ENCODE data around the gene SOCS7.
A peak's percentile ranks its signal among the peaks of the same experiment; 100 is the strongest.
"Not testable (repeated sequence)": the region's sequence is repeated elsewhere in the genome, so short reads cannot be mapped to it uniquely, and the experiment has no call there.

Gene SOCS7

DNA sequence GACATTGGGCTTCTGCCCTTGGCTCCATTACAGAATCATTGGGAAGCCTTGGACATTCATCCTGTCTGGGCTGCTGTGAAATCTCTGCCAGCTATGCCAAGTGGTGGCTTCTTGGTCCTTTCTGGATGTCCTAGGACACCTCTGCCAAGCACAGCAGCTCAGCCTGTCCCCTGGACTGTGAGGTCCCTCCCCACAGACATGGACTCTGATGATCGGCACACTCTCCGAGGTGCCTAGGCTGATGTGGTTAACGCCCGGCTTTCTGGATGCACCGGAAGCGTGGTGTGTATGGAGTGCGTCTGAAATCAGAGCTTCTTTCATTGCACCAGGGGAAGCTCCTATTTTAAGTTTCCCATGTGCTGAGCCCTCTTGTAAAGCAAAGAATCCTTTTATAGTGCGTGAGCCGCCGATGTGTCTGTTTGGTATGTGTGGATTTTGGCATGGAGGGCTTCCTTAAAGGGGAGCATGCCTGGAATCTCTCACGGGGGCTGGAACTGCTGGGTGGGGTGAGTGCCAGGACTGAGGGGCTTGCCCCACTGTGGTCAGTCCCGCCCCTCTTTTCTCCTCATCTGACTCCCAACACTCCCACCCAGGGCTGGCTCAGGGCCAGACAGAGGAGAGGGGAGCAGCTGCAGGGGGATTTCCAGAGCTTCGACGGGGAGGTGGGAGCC lies 69.7 kb downstream of the SOCS7 start:
- peak; percentile 26 for DNase-seq (ENCODE audit: low read depth)

DNA sequence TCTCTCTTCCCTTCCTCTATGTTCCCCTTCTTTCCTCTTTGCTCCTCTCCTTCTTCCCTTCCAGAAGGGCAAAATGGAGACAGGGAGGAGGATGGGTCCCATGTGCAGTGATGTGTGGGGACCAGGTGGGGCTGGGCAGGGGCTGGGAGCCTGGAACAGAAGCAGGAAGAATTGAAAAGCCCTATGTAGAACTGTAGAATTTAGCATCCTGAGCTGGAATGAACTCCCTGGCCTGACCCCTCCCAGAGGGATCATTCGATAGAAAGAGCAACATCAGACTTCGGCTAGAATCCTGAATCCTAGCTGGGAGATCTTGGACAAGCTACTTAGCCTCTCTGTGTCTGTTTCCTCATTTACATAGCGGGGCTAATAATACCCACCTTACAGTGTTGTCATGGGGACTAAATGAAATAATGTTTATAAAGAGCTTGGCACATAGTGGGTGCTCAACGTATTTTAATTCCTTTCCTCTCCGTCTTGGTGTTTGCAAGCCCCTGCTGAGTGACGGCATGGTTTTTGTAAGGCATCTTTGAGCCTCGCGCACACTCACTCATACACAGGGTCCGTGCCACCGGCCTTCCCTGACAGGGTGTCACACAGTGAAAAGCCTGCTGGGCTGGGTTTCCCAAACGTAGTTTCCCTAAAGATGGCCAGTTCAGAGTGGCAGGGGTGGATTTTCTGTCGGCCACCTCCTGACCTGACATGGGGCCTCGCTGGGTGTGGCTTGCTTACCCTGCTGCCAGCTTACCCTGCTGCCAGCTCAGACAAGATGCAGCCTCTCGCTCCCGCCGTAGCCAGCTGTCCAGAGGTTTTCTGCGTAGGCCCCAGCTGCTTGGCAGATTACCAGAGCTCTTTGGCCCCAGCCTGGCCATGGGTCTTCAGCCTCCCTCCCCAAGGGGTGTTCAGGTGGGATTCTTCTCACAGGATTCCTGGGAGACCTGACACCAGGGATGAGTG lies 70.5 kb downstream of the SOCS7 start:
- no peak for DNase-seq (ENCODE audit: low read depth)

DNA sequence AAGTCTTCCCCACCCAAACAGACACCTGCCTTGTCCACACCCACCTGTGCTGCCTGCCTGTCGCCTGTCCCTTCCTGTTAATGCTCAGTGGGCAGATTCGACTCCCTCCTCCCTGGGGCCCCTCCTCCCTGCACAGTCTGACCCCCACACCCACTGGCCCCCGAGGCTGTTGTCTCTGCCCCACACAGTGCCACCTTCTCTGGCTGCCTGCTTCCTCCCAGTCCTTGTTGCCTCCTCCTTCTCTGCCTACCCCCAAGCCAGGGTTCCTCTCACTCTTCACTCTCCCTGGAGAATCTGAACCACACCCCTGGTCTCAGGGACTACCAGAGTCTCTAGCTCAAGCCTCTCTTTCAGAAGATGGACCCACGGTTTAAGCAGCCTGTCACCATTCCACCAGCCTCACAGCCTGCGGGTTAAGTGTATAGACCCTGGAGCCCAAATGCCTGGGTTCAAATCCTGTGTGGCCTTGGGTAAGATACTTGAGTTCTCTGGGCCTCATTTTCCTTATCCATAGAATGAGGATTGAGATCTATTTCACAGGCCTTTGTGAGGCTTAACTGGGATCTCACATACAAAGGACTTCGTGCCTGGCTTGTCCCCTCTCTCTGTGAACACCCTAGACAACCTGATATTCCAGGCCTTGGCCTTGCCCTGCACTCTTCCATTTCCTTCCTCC lies 72.8 kb downstream of the SOCS7 start:
- DNase-seq (ENCODE audit: low read depth), result no peak

DNA sequence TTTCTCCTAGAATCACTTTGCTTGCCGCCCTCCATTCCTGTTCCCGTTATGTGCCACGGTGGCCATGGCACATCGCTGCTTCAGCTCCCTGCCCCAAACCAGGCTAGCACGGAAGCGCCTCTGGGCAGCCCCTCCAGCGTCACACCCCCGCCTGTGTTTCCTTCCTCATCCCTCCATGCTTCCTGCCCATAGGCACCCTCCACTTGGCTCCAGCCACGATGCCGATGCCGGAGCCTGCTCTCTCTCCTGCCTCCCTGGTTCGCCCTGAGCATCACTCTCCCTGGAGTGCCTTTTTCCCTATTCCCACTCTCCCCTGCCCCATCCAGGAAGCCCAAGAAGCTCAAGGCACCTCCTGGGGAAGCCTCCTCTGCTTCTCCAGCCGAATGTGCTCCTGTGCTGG lies 73.4 kb downstream of the SOCS7 start:
- DNase-seq (ENCODE audit: low read depth), result no peak

DNA sequence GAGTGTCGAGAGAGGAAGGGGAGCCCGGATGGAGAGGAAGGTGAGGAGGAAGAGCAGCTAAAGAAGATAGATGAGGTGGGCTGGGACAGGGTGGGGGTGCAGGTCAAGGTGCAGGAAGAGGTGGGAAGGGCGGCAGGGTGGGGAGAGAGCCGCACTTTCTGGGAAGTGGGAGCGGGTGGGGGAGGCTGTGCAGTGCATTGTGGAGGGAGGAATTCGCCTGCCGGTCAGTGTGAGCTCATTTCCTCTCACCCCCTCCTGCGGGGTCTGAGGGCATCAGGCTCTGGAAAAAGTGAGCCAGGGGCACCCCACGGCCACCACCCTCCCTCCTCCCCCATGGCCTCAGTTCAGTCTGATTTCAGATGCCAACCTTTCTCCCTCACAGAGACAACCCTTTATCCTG lies 74.1 kb downstream of the SOCS7 start:
- peak; percentile 55 for DNase-seq (ENCODE audit: low read depth)

DNA sequence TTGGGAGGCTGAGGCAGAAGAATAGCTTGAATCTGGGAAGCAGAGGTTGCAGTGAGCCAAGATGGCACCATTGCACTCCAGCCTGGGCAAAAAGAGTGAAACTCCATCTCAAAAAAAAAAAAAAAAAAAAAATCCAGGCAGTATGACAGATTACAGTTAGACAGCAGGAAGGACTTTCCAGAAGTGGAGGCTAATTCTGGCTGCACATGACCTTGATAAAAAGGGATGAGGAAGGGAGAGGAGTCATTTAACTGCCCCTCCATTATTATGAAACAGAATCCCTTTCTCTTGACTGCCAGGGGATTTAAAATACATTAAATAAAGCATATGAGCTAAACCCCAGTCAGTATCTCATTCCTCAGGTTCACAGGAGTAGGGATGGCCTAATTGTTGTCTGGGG lies 74.8 kb downstream of the SOCS7 start:
- DNase-seq (ENCODE audit: low read depth), result no peak

DNA sequence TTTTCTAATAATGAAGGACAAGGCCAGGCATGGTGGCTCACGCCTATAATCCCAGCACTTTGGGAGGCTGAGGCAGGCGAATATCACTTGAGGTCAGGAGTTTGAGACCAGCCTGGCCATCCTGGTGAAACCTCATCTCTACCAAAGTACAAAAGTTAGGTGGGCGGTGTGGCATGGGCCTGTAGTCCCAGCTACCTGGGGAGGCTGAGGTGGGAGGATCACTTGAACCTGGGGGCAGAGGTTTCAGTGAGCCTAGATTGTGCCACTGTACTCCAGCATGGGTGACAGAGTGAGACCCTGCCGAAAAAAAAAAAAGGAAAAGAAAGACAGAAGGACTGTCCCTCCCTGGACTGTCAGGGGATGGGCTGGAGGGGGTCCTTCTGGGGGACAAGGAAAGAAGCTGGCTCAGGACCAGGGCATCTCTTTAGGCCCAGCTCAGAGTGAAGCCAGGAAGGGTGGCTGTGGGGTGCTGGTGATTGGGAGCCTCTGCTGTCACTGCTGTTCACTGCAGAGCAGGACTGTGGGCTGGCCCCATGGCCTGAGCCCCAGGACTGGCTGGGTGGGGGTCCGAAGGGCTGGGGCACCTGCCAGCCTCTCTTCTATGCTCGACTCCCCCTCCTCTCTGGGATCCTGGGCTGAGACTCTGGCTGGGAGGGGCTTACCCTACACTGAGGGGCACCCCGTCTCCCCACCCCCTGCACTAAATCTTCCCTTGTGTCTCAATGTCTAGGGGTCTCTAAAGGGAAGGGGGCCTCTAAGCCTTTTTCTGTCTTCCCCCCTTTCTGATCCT lies 75.7 kb downstream of the SOCS7 start:
- DNase-seq (ENCODE audit: low read depth), result no peak

DNA sequence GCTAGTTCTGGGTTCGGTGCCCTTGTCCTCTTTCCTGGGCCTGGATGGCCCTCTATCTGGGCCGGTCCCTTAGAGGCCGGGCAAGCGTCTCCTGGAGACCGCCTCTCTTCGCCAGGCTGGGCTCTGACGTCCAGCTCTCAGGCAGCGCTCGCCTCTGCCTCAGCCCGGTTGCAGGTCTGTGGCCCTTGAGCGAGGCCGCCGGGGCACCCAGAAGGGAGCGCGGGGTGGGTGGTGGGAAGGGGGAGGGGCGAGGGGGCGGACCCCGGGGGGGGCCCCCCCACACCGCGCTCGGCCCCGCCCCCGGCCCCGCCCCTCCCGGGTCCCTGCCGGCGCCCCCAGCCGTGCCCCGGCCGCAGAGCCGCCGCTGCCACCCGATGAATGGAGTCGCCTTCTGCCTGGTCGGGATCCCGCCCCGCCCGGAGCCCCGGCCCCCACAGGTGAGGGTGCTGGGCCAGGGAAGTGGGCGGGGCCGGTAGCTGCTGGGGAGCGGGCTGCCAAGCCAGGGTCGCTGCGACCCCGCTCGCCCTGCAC lies 76.5 kb downstream of the SOCS7 start, which contains the start of gene ARHGAP23:
TSS of gene ARHGAP23 (plus strand) at position 353 of the 531 bp plus-strand sequence. CDS start at position 375, 22 bp downstream.
- DNase-seq (ENCODE audit: low read depth), result peak; percentile 83

DNA sequence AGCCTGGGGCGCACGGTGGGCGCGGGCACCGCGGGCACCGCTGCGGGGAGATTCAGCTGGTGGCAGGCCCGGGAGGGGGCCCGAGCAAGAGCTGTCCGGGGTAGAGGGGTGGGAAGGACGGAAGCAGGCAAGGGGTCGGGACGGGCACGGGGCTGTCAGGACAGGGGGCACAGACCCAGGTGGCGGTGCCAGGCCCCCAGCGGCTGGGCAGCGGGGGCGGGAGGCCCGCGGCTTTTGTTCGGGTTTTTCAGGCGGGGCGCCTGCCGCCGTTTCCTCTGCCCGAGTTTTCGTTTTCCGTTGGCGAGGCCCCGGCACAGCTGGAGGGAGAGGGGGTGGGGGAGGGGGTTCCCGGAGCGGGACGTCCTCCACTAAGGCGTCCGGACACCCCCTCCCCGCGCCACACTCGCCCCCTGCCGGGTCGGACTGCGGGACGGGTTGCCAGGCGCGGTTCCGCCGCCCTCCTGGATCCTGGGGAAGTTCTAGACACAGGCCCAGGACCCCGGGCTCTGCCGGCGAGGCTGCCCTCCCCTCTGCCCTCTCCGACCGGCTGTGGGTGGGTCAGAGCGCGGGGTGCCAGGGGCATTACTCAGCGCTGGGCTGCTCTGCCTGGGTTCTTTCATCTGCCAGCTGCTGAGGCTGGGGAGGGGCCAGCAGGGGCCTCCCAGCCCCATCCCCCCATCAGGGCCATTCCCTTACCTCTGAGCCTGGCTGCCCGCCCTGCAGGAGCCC lies 77.2 kb downstream of the SOCS7 start:
- peak; percentile 61 for DNase-seq (ENCODE audit: low read depth)

DNA sequence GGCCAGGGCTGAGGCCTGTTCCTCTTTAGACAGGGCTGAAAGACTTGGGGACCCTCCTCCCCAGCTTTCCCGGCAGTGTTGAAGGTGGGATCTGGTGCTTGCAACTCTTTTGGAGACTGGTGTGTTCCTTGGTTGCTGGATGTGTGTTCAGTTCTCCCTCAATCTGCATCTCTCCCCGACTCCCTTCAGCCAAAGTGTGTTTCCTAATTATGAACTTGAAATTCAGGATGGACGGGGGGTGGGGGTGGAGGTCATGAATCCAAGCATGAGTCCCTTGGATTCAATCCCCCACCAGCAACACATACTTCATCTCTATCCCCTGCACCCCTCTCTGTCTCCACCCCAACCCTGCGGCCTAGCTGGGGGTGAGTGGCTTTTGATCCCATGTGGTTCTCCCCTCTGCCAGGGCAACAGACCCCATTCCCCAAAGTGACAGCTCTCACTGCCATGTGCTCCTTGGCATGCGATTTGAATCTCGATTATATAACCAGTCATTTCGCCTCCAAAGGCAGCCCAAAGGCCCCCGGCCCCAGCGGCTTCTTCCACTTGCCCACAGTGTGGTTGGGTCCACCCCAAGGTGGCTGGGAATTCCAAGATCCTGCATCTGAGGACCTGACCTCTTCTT lies 77.9 kb downstream of the SOCS7 start:
- no peak for DNase-seq (ENCODE audit: low read depth)

DNA sequence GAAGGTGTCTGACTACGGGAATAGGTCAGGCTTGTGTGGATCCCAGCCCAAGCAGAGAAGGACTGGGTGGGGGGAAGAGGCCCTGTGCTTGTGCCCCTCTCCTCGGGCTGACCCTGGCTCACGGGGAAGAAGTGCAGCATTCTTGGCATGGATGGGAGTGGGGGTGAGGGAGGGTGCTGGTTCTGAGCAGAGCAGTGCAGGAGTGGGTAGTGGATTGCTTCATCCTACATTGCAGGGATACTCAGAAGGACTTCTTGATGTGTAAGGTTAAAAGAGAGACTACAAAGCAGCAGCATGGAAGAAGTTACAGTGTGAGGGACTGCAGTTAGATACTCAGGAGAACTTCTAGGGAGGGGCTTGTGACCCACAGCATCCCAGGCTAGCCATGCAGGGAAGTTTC lies 78.7 kb downstream of the SOCS7 start:
- DNase-seq (ENCODE audit: low read depth), result no peak

DNA sequence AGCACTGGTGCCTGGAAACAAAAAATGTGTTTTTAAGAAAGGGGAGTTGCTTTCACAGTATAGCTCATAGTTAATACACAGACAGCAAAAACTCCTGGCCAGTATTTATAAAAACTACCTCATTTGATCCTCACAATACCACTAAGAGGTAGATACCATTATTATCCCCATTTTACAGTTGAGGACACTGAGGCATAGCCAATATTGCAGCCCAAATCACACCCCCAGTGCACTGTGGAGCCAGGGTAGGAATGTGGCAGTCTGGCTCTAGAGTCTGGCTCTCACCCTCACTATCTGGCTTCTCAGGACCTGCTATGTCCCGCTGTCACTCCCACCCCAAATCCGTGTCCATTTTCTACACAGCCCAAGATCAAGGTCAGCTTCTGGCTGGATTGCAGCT lies 79.2 kb downstream of the SOCS7 start:
- no peak for DNase-seq (ENCODE audit: low read depth)

DNA sequence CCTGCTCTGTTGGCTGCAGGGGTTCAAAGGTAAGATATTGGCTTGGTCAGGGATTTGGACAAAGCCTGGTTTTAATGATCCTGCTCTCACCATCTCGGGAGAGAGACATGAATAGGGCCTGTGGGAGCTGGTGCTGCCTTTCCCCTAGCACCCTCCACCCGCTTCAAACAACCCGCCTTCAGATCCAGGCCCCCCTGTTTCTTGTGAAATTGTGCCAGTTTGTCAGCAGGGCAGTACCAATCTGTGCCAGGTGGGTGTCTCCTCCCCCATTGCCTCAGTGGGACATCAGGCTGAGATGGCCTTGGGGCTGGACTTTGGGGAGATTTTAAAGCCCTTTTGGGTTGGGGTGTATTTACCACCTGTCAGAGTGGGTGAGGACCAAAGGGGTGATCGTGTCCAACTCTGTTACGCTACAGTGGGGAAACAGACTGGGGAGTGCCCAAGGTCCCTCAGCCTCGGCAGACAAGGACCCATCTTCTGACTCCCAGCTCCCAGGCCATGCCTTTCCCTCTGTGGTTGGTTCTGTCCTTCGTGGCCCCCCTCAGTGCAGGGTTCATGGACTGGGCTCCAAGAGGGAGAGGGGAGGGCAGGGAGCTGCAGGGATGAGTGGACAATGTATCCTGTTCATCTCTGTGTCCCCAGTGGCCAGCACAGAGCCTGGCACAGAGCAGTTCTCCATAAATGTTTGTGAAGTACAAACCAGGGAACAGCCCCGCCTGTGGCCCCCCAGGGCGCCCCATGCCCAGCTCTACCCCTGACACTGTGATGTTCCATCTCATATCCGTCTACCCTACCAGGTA lies 79.9 kb downstream of the SOCS7 start:
- DNase-seq (ENCODE audit: low read depth), result no peak

DNA sequence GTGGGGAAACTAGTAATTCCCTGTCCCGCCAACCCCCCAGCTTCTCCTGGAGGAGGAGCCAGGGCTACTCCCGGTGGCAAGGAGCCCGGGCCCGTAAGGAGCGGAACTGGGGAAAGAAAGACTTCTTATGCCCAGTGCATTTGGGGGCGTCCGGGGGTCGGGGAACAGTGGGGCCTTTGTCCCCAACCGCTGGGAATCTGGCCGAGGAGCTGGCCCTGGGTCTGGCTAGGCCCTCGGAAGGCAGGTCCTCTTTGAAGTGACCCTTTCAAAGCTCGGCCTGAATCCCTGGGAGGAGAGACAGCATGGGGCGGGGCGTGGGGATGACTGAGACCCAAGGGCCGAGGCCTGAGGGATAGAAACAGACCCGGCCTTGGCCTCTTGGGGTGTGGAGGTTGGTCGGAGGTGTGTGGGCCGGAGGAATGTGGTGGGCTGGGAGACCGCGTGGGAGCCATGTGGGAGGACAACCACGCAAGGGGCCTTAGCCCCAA lies 82.6 kb downstream of the SOCS7 start:
- DNase-seq (ENCODE audit: low read depth), result no peak

DNA sequence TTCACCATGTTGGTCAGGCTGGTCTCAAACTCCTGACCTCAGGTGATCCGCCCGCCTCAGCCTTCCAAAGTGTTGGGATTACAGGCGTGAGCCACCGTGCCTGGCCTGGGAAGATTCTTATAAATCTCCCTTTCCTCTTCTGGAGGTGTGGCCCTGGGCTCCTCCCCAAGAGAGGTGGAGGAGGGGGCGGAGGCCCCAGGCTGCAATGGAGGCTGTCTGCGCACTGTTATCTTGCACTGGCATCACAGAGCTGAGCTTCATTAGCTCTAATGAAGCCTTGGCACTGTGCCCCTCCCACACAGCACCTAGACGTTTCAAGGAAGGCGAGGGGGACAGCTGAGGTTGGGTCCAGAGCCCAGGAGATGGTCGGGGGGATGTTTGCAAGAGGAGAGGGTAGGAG lies 84.2 kb downstream of the SOCS7 start:
- DNase-seq (ENCODE audit: low read depth), result no peak

DNA sequence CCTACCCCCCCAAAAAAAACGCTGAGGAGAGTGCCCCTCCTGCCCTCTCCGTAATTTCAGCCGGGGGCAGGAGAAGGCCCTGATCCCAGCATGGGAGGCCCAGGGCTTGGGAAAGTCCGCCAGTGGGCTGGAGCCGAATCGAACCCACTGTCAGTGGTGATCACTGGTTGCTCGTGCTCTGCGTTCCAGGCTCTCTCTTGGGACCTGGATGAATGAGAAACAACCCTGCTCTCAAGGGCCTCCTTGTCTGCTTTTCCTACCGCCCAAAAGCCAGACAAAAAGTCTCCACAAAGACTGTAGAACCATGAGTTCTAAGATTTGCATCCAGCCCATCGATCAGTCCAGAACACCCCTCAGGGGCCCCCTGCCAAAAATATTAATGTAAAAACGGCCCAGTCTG lies 84.7 kb downstream of the SOCS7 start:
- no peak for DNase-seq (ENCODE audit: low read depth)

DNA sequence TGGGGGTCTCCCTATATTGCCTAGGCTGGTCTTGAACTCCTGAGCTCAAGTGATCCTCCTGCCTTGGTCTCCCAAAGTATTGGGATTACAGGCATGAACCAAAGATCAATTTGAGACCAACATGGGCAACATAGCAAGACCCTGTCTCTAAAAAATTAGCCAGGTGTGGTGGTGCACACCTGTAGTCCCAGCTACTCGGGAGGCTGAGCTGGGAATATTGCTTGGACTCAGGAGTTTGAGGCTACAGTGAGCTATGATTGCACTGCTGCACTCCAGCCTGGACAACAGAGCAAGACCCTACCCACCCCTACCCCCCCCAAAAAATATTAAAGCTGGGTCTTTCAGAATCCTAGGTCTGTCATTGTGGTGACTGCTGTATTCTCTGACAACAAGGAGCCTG lies 85.7 kb downstream of the SOCS7 start:
- DNase-seq (ENCODE audit: low read depth), result not testable (repeated sequence)

DNA sequence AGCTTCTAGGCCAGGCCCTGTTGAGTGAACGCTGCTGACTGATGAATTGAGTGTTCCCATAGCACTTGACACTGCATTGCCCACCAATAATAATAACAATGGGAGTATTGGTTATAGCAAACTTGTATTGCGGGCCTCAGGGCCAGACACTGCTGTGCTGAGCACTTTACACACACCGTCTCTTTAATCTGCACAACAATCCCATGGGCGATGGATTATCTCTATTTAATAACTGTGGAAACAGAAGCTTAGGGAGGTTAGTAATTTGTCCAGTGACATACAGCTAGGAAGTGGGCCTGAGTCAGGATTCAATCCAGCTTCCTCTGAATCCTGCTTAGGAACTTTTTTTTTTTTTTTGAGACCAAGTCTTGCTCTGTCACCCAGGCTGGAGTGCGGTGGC lies 87.8 kb downstream of the SOCS7 start:
- DNase-seq (ENCODE audit: low read depth), result no peak

DNA sequence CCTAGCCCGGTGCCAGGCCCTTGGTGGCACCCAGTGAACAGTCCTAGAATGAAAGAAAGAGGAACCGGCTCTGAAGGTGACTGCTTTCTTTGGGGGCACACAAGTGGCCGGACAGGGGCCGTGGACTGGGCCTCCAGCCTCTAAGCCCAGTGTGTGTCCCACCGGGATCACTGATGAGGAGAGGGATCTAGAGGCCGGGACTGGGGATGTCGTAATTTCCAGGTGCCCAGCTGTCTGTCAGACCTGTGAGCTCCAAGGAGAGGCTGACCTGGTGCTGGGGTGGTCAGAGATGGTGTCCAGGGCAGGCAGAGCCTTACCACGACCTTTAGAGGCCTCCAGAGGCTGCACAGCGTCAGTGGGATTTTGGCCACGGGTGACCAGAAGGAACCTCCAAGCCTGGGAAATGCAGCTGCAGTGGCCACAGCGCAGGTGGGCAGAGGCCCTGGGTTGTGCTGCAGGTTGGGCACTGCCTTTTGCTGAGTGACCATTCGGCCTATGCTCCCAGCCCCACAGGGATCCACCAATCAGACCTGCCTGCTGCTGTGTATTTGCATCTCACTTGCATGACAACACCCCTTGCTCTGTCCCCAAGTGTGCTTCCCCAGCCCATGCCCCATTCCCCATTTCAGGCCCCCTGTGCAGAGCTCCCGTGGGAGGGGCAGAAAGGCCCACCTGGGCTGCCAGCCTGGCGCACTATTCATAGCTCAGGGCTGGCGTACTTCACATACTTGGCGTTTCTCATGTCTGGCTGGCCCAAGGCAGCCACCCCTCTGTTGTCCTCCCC lies 89.2 kb downstream of the SOCS7 start:
- DNase-seq (ENCODE audit: low read depth), result no peak

Measured in ELR (cell line).